ENCODE data around the gene SSR4. TPM values are rescaled to one million over a fixed set of nuclear protein-coding genes. Genes with fewer than 3 reads are reported as not detected.

The SSR4 gene
- total RNA-seq, 1 donor from 2014 or later, result 243 TPM

- H3K36me3 Mint-ChIP-seq (ENCODE audit: insufficient read depth), result no peaks in the 10 kb centered on the region
- TF ChIP-seq, protein P1, sequence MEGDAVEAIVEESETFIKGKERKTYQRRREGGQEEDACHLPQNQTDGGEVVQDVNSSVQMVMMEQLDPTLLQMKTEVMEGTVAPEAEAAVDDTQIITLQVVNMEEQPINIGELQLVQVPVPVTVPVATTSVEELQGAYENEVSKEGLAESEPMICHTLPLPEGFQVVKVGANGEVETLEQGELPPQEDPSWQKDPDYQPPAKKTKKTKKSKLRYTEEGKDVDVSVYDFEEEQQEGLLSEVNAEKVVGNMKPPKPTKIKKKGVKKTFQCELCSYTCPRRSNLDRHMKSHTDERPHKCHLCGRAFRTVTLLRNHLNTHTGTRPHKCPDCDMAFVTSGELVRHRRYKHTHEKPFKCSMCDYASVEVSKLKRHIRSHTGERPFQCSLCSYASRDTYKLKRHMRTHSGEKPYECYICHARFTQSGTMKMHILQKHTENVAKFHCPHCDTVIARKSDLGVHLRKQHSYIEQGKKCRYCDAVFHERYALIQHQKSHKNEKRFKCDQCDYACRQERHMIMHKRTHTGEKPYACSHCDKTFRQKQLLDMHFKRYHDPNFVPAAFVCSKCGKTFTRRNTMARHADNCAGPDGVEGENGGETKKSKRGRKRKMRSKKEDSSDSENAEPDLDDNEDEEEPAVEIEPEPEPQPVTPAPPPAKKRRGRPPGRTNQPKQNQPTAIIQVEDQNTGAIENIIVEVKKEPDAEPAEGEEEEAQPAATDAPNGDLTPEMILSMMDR (IDR thresholded peaks at IDR 0.05; ENCODE audit: unreplicated experiment), result no peak
- H3K4me1 Mint-ChIP-seq (ENCODE audit: low read depth), result peaks cover 2% of the 10 kb centered on the region
- no peak overlapping the region for H3K27ac Mint-ChIP-seq
- peaks cover 3% of the 10 kb centered on the region for H3K27me3 Mint-ChIP-seq
- no peak for DNase-seq (ENCODE audit: low spot score, unreplicated experiment)
- no peak overlapping the region for H3K4me3 Mint-ChIP-seq (ENCODE audit: low read depth)
- no peaks in the 10 kb centered on the region for H3K9me3 Mint-ChIP-seq (ENCODE audit: low read depth)
Measured at GRCh38 chrX:153766871-153767673, 27.4 kb upstream of the SSR4 start.

DNA sequence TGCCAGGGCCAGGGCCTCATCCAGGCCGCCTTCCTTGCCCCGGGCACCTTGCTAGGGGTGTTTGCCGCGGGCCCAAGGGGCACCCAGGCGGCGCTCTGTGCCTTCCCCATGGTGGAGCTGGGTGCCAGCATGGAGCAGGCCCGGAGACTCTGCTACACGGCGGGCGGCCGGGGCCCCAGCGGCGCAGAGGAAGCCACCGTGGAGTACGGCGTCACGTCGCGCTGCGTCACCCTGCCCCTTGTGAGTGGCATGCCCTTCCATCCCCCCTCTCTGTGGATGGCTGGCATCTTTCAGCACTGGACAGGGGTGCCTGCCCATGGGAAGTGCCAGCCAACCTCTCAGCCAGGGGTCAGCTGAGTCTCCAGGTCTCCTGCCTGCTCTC is 26.8 kb upstream of the SSR4 start:
- Mint-ChIP-seq H3K4me1 (ENCODE audit: low read depth) (peaks cover 2% of the 10 kb centered on the region), H3K9me3 (ENCODE audit: low read depth) (no peaks in the 10 kb centered on the region), H3K27ac (no peak overlapping the region), H3K36me3 (ENCODE audit: insufficient read depth) (no peaks in the 10 kb centered on the region), H3K27me3 (peaks cover 3% of the 10 kb centered on the region), H3K4me3 (ENCODE audit: low read depth) (no peak overlapping the region)
- DNase-seq (ENCODE audit: low spot score, unreplicated experiment), result no peak
- TF ChIP-seq, protein P1 (IDR thresholded peaks at IDR 0.05; ENCODE audit: unreplicated experiment), result no peak

GRCh38 chrX:153768311-153769157 is 25.9 kb upstream of the SSR4 start:
- no peak overlapping the region for H3K27ac Mint-ChIP-seq
- DNase-seq (ENCODE audit: low spot score, unreplicated experiment), result no peak
- no peak overlapping the region for H3K4me3 Mint-ChIP-seq (ENCODE audit: low read depth)
- H3K27me3 Mint-ChIP-seq, result peaks cover 3% of the 10 kb centered on the region
- peaks cover 2% of the 10 kb centered on the region for H3K4me1 Mint-ChIP-seq (ENCODE audit: low read depth)
- TF ChIP-seq, protein P1 (IDR thresholded peaks at IDR 0.05; ENCODE audit: unreplicated experiment), result no peak
- H3K9me3 Mint-ChIP-seq (ENCODE audit: low read depth), result no peaks in the 10 kb centered on the region
- H3K36me3 Mint-ChIP-seq (ENCODE audit: insufficient read depth), result no peaks in the 10 kb centered on the region

DNA sequence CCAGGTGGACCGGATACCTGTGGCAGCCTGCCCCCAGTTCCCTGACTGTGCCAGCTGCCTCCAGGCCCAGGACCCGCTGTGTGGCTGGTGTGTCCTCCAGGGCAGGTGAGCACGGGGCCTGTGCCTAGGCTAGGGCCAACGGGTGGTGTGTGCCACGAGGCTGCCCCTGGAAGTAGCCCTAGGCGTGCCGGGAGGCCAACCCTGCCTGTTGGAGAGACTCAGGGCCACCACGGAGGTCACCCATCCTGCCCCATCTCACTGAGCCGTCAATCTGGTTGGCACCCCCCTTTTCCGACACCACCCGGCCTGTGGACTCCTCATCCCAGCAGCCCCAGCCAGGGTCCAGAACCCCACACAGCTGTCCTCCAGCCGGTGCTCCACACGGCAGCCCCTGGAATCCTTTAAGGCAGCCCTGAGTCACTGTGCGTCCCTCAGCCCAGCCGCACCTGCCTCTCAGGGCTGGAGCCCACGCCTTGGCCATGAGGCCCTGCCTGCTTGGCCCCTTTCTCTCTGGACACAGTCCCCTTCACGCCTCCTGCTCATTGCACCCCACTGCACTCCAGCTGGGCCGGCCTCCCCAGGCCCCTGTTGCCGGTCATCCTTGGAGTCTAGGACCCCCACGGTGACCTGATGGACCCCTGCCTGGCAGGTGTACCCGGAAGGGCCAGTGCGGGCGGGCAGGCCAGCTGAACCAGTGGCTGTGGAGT is 25.2 kb upstream of the SSR4 start:
- Mint-ChIP-seq H3K27me3 (no peaks in the 10 kb centered on the region), H3K9me3 (ENCODE audit: low read depth) (no peaks in the 10 kb centered on the region), H3K4me1 (ENCODE audit: low read depth) (peaks cover 2% of the 10 kb centered on the region), H3K4me3 (ENCODE audit: low read depth) (no peak overlapping the region), H3K27ac (no peak overlapping the region), H3K36me3 (ENCODE audit: insufficient read depth) (no peaks in the 10 kb centered on the region)
- TF ChIP-seq, protein P1 (IDR thresholded peaks at IDR 0.05; ENCODE audit: unreplicated experiment), result no peak
- DNase-seq (ENCODE audit: low spot score, unreplicated experiment), result no peak
